Cardiac fibroblast (primary cell): ENCODE measurements around the gene PI4K2A.

Experiments used
- DNase-seq, 2 donors: peaks; one replicate each; pipeline versions ENCODE4 v3.0.0 to v3.0.0-alpha.2; 2010; ENCODE audit warnings: low read depth in 2 of 2
- H3K4me3 ChIP-seq, 2 donors: replicated peaks in 1 of 2; 1 replicate in 1 of 2; 2 replicates in 1 of 2; pipeline ENCODE4 v1.5.1; 2011; ENCODE audit warnings: low read depth in 2 of 2, low read length in 2 of 2, mild to moderate bottlenecking in 2 of 2, moderate library complexity in 1 of 2
- CTCF ChIP-seq: IDR thresholded peaks from one replicate; pipeline ENCODE4 v1.5.1; 2011; ENCODE audit warnings: low read depth, mild to moderate bottlenecking, low read length, inconsistent platforms

PI4K2A gene

GRCh38 chr10:97719602-97720001 is 79.1 kb downstream of the PI4K2A start:
- no peak for TF ChIP-seq CTCF
- H3K4me3 ChIP-seq: no peak overlapping the region
- DNase-seq: no peak

- no peak for TF ChIP-seq CTCF
- no peak for DNase-seq
- no peak overlapping the region for H3K4me3 ChIP-seq
These were observed 81.7 kb downstream of the PI4K2A start for GRCh38 chr10:97721871-97722780.

- no peak for TF ChIP-seq CTCF
- H3K4me3 ChIP-seq: no peak overlapping the region
- DNase-seq: no peak
These were observed 82.5 kb downstream of the PI4K2A start for GRCh38 chr10:97723001-97723400.

GRCh38 chr10:97724341-97724941 is 84.0 kb downstream of the PI4K2A start:
- no peak for TF ChIP-seq CTCF
- H3K4me3 ChIP-seq: no peak overlapping the region
- DNase-seq: peak; percentile 51 to 88
